Left kidney (tissue), 2 donors: ENCODE results near the gene OPN3. TPM values are rescaled to one million over a fixed set of nuclear protein-coding genes. Genes with fewer than 3 reads are reported as not detected.

Experiments
- DNase-seq: peaks from one replicate; pipeline ENCODE4 v3.0.0-alpha.2; 2013
- polyA plus RNA-seq: library from polyadenylated mRNA; unstranded; fragments of 120-200 nt; gene quantifications from one replicate; pipeline ENCODE4 v1.2.1, GENCODE V29; 2013; ENCODE audit not compliant: insufficient read length

Gene OPN3
- polyA plus RNA-seq, 1 donor = 44.3 TPM

DNA sequence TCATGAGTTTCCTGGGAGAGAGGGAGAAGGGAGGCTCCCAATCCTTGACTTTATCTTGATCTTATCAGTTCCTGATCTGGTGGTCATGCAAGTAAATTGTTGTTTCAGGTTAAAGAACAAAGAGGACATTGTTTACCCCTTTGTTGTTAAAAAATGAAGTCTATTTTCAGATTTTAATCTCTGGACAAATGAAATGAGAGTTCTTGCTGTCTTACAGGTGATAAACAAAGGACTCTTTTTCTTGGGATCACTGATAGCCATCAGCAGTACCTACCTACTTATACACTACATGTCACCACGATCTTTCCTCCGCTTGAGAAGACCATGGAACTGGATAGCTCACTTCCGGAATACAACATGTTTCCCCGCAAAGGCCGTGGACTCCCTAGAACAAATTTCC lies 48.4 kb downstream of the OPN3 start:
- no peak for DNase-seq

DNA sequence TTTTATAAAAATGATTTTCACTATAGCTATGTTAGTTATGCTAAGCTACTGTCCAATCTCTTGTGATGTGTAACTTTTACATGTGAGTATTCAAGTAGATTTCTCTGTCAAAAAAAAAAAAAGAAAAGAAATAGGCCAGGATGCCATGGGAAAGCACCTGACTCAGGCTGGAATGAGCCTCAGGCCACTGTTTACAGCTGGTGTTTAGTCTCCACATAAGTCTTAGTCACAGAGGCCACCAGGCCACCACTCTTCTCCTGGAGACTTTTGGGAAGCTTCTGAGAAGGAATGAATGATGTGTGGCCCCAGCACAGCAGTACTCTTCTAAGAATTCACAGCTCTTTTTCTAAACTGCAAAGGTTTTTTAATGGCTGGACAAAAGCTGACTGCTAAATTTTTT lies 48.9 kb downstream of the OPN3 start:
- DNase-seq = no peak

DNA sequence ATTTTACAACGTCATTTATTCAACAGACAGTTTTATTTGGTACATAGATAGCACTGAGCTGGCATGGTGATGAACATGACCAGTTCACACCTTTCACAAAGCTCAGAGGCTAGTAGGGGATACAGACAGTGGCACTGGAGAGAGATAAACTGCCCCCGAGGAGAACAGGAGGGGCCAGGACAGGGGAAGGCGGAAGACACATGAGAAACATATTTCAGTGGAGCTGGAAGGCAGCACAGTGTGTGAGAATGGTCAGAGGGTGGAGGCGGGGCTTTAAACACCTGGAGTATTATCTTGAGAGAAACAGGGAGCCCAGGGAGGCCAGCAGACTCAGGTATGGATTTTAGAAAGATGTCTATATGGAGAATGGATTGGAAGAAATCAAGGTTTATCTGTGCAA lies 49.5 kb downstream of the OPN3 start:
- no peak for DNase-seq

DNA sequence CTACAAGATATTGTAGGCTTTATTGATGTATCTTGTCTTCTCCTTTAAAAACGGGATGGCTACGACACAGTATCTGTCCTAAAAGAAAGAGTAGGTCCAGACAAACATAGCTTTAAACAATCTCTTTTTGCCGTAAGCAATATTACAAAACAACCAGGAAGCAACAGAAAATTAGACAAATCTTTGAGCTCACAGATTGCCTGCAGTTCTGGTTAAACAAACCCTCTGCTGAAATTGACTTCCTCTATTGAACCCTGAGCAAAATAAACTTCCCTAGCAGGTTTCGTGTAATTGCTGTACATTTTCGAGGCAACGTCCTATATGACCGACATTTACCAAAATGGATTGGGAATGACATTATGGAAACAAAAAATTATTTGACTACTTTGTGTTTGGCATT lies 50.6 kb downstream of the OPN3 start:
- DNase-seq = no peak

DNA sequence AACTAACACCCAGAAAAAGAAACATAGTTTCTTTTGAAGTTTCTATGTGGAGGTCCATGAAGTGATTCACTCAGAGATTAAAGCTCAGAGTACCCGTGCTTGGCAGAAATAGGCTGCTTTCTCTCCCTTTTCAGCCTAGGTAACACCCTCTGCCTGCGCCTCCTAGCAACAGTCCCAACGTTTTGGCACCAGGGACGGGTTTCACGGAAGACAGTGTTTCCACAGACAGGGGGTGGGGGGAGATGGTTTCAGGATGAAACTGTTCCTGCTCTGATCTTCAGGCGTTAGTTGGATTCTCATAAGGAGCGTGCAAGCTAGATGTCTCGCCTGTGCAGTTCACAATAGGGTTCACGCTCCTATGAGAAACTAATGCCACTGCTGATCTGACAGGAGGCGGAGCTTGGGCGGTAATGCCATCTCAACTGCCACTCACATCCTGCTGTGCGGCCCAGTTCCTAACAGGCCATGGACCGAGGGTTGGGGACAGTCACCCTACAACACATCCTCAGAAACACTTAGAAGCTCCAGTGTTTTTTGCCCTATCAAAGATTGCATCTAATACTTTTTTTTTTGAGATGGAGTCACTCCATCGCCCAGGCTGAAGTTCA lies 53.2 kb downstream of the OPN3 start:
- DNase-seq = no peak

DNA sequence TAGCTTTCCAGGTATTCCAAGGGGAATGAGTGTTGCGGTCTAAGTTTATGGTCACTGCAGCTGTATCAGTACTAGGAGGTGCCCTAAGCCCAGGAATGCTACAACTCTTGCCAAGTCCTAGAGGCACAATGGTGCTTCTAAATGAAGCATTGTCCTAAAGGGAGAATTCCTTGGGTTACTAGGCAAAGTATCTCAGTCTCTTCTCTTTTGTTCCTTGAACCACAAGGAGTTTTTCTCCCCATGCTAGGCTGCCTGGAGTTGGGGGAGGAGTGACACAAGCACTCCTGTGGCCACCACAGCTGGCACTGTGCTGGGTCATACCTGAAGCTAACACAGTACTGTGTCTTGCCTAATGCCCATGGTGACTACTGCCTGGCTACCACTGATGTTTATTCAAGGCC lies 57.2 kb downstream of the OPN3 start:
- no peak for DNase-seq

DNA sequence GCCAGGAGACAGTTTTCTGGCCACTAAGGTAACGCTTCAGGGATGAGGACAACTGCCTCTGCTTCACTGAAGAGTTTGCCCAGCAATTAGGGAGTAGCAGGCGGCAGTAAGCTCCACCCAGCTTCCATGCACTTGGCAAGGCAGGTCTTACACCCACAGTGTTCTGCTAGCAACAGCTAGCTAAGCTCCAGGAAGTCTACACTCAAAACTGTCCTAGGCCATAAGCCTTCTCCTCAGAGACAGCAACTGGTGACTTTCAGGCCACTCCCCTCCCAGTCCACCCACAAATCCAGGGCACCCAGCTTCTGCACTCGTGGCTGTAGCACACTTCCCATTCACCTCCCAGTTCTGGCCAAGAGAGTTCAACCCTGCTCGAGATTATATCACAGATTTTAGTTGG lies 60.7 kb downstream of the OPN3 start:
- DNase-seq = no peak

DNA sequence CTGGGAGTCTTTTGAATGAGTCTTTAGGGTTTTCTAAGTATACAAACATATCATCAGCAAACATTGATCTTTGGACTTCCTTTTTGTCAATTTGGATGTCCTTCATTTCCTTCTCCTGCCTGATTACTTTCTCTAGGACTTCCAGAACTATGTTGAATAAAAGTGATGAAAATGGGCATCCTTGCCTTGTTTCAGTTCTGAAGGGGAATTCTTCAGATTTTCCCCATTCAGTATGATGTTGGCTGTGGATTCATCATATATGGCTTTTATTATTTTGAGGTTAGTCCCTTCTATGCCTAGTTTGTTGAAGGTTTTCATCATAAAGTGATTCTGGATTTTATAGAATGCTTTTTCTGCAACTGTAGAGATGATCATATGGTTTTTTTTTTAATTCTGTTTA lies 66.0 kb downstream of the OPN3 start:
- DNase-seq = no peak

DNA sequence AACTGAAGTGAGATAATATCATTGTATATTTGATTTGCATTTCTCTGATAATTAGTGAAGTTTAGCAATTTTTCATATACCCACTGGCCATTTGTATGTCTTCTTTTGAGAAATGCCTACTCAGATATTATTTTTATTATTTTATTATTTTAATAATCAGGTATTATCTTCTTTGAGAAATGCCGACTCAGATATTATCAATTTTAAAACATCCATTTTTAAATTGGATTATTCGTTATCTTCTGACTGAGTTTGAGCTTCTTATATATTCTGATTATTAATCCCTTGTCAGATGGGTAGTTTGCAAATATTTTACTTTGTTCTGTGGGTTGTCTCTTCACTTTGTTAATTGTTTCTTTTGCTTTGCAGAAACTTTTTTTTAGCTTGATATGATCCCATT lies 70.3 kb downstream of the OPN3 start:
- no peak for DNase-seq

DNA sequence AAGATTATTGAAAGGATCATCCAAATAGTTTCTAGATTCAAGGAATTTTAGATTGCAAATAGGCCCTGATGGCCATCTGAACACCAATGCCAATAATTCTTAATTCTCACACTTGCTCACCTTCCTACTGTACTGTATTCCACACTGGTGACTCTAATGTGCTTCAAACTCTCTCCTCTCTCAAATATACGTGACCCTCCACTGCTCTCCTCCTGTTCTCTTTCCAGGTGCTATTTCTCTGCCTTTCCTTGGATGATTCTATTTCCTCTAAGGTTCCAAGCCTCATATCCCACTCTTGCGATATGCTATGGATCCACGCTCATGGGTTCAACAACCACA lies 79.4 kb downstream of the OPN3 start:
- DNase-seq = no peak

DNA sequence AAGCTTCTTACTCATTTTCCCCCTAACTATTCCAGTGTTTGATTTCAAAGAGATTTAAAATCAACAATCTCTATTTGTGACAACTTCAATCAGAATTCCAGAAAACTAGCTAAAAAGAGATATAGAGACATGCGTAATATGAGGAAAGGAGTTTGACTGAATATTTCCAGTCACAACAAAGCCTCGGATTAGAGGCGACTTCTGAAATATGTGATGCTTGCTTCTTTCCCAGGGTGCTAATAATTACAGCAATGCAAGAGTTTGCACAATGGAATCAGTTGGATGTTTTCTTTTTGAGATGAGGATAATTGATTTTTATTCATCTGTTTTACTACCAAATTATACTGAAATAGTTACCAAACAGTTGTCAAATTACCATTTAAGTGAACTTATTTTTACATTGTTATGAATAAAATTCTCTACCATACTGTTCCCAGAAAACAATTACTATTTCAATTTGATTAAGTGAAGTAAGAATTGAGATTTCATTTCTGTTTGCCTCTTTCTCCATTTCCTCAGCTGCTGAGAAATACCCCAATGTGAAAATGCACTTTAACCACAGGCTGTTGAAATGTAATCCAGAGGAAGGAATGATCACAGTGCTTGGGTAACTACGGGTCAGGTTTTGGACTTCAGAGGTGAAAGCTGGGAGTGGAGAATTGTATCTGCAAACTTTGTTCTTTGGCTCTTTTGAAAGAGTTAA lies 79.9 kb downstream of the OPN3 start:
- no peak for DNase-seq

DNA sequence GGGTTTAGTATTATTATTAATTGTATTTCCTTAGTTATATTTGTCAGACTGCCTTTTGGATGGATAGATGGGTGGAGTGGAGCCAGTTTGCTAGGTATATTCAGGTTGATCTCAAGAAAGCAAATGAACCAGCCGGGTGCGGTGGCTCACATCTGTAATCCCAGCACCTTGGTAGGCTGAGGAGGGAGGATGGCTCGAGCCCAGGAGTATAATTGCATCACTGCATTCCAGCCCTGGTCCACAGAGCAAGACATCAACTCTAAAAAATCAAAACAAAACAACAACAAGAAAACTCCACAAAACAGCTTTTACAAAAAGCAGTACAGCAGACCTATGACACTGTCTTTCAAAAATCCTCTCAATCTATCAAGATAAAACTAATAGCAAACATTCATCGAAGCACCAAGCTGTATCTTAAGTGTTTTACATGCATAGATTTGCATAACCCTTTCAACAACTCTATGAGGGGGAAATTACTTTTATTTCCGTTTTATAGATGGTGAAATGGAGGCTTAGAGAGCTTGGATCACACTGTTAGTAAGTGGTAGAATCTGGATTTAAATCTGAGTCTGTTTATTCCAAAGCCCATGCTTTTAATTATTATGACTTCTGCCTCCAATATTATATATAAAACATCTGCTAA lies 82.5 kb downstream of the OPN3 start:
- DNase-seq = no peak

DNA sequence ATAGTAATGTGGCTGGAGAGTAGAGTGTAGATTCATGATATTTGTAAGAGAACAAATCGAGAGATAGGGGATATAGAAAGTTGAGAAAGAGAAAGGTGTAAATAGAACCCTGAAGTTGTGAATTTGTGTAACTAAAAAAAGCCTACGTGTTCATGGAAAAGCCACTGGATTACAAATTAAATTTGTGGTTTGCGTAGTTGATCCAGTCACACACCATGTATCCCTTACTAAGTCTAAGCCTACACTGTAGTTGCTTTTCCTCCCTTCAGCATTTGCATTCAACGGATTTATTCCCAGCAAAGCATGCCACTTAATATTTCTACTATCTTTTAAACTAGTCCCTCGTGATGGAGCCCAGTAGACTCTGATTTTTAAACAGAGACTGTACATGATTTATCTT lies 83.1 kb downstream of the OPN3 start:
- DNase-seq = no peak

DNA sequence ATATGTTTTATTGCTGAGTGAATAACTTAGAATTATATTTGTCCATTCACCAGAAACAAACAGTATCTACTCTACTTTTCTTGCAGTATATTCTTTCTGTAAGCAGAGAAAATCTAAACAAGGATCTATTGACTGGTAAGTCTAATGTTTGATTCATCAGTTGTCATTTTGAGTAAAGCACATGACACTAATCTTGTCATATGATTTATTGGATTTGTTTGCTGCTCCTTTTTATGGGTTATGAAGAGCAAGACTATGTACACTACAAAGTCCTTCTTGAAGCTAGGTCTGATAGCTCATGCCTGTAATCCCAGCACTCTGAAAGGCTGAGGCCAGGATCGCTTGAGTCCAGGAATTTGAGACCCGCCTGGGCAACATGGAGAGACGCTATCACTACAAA lies 84.6 kb downstream of the OPN3 start:
- DNase-seq = no peak

DNA sequence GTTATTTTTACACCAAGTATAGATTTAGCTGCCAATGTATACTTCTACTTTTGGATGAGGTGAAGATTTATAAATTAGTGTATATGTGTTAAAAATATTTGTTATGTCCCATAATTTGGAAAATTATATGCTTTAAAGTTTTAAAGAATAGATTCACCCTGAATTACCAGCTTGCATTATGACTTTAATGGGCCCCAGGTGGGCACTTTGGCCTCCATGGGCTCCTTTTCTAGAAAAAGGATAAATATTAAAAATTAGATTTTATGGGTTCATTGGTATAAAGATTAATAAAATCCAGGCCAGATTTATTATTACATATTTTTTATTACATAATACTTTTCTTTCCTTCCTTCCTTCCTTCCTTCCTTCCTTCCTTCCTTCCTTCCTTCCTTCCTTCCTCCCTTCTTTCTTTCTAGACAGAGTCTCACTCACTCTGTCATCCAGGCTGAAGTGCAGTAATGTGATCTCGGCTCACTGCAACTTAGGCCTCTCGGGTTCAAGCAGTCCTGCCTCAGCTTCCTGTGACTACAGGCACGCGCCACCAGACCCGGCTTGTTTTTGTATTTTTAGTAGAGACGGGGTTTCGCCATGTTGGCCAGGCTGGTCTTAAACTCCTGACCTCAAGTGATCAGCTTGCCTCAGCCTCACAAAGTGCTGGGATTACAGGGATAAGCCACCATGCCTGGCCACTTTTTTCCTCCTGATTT lies 86.1 kb downstream of the OPN3 start:
- DNase-seq = no peak

DNA sequence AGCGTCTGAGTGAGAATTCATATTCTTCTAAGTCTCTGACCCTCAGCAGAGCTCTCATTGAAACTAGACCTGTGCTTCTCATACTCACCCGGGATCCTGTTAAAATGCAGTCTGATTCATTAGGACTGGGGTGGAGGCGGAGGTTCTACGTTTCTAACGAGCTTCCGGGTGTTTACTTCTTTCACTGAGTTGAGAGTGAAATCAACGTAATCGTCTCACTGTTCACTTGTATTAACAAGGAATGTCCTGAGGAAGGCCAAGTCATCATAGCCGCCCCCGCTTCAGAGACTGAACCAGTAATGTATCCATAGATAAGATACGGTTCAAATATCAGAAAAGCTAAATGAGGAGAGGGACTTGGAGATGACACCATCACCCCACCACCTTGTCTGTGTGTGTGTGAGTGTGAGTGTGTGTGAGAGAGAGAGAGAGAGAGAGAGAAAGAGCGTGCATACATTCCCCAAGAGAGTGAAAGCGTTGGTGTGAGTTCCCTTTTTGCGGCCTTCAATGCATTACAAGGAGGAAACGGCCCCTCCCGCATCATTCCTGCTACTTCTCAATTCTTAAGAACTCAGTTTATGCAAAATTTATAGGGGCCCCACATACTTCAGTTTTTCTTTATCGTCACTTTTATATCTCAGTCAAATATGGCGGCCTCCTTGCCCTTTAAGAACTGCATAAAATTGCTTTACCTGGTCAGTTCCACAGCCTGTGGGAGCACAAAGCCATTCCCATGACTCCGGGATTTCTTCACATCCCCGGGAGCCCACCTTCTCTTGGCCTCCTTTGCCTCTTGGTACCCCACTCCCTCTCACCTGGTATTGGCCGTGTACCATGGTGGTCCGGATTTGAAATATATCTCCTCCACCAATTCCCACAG lies 88.2 kb downstream of the OPN3 start:
- no peak for DNase-seq

DNA sequence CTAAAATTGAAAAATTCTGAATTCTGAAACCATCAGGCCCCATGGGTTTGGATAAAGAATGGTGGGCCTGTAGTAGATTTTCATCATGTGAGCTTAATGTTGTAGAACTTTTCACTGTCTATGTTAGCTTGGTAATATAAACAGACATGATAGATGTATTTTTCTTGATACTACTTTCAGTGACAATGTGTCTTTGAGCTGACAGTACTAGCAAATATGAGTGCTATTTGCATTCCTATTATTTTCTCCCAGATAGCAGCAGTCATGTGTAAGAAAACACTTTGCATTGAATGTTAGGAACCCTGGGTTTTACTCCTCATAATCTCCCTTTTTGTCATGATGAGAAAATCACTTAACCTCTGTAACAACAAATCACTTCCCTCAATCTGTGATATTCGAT lies 89.9 kb downstream of the OPN3 start:
- no peak for DNase-seq

DNA sequence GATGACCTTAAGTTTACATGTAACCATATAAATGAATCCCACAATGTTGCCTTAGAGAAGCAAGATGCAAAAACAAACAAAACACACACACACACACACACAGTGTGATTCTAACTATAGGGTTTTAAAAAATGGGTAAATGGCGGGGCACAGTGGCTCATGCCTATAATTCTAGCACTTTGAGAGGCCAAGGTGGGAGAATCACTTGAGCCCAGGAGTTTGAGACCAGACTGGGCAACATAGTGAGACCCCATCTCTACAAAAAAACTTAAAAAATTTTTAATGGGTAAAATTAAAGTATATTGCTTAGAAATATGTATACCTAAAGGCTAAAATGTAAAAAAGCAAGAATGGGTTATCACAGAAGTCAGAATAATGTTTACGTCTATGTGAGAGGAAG lies 92.2 kb downstream of the OPN3 start:
- DNase-seq = no peak
